Breast epithelium (tissue), 4 donors: Measurements from ENCODE around the gene EPHA8. TPM values are rescaled to one million over a fixed set of nuclear protein-coding genes. Genes with fewer than 3 reads are reported as not detected.
A peak's percentile ranks its signal among the peaks of the same experiment; 100 is the strongest.

Experiments used
- DNase-seq, 2 donors: peaks; one replicate each; pipeline ENCODE4 v3.0.0-alpha.2; 2019; ENCODE audit warnings: low spot score in 2 of 2
- H3K27ac ChIP-seq, 2 donors: fragments of 200-600 bp; sonication (generic) in 1 of 2; one replicate each; pipeline ENCODE4 v1.5.1; 2016 to 2019; ENCODE audit warnings: mild to moderate bottlenecking in 1 of 2
- H3K27me3 ChIP-seq, 2 donors: fragments of 200-600 bp; sonication (generic) in 1 of 2; one replicate each; pipeline versions ENCODE4 v1.5.1 to v1.6.0; 2017 to 2019; ENCODE audit warnings: control low read depth in 1 of 2, mild to moderate bottlenecking in 1 of 2
- H3K36me3 ChIP-seq: fragments of 200-600 bp; one replicate; pipeline ENCODE4 v1.5.1; 2019
- H3K4me1 ChIP-seq, 2 donors: fragments of 200-600 bp; sonication (generic); one replicate each; pipeline ENCODE4 v1.5.1; 2016 to 2019; ENCODE audit warnings: control low read depth in 1 of 2
- H3K4me3 ChIP-seq, 3 donors: fragments of 200-600 bp; sonication (generic); 1 replicate in 2 of 3; 2 replicates in 1 of 3; pipeline ENCODE4 v1.5.1; 2016 to 2019; ENCODE audit warnings: mild to moderate bottlenecking in 3 of 3, moderate library complexity in 2 of 3
- H3K9me3 ChIP-seq, 2 donors: fragments of 200-600 bp; sonication (generic) in 1 of 2; one replicate each; pipeline ENCODE4 v1.5.1; 2016 to 2019; ENCODE audit warnings: control low read depth in 1 of 2
- CTCF ChIP-seq, 3 donors: fragments of 450-650 bp; IDR thresholded peaks; one replicate each; pipeline ENCODE4 v1.5.1; 2016 to 2017; ENCODE audit warnings: antibody characterized with exemption in 3 of 3, mild to moderate bottlenecking in 3 of 3, moderate library complexity in 3 of 3
- POLR2A ChIP-seq: fragments of 450-650 bp; IDR thresholded peaks from one replicate; pipeline ENCODE4 v1.6.1; 2016; ENCODE audit warnings: antibody characterized with exemption, mild to moderate bottlenecking, moderate library complexity
- POLR2AphosphoS5 ChIP-seq, 3 donors: sonication (generic); formaldehyde crosslinking; IDR thresholded peaks; one replicate each; pipeline ENCODE4 v1.6.1; 2017; ENCODE audit warnings: antibody characterized with exemption in 3 of 3
- intact Hi-C: fragments of 100-400 bp; cut with DNase I; formaldehyde crosslinking; loops from one replicate; pipeline ENCODE4 v1.15.1; 2023; ENCODE audit warnings: low total_unique reads
- total RNA-seq, 3 donors: library from RNA; depleted of rRNA; stranded (reverse); fragments of >200 nt; gene quantifications; one replicate each; pipeline ENCODE4 v1.1.0, GENCODE V29; 2016

The EPHA8 gene
- total RNA-seq, 3 donors from 2014 or later: not detected

GRCh38 chr1:22529901-22530621 lies 33.2 kb upstream of the EPHA8 start:
- intact Hi-C loops: no loop called here
- no peaks in the 10 kb centered on the region for H3K27me3 ChIP-seq
- no peak overlapping the region for H3K4me3 ChIP-seq
- H3K36me3 ChIP-seq: peaks cover 2% of the 10 kb centered on the region
- H3K27ac ChIP-seq: peak overlapping the region; percentile 21 to 39
- no peaks in the 10 kb centered on the region for H3K4me1 ChIP-seq
- DNase-seq: peak in 1 of 2 donors; percentile 34
- no peaks in the 10 kb centered on the region for H3K9me3 ChIP-seq
- TF ChIP-seq POLR2AphosphoS5 (IDR thresholded peaks at IDR 0.05) (no peak), CTCF (IDR thresholded peaks at IDR 0.05) (no peak), POLR2A (no peak)

GRCh38 chr1:22530715-22531114 lies 32.6 kb upstream of the EPHA8 start:
- H3K27ac ChIP-seq: no peak overlapping the region
- TF ChIP-seq POLR2AphosphoS5 (IDR thresholded peaks at IDR 0.05): no peak
- TF ChIP-seq POLR2A: no peak
- intact Hi-C loops: no loop called here
- H3K4me1 ChIP-seq: no peaks in the 10 kb centered on the region
- H3K4me3 ChIP-seq: no peak overlapping the region
- H3K27me3 ChIP-seq: no peaks in the 10 kb centered on the region
- DNase-seq: no peak
- no peaks in the 10 kb centered on the region for H3K9me3 ChIP-seq
- no peaks in the 10 kb centered on the region for H3K36me3 ChIP-seq

GRCh38 chr1:22531251-22531650 lies 32.0 kb upstream of the EPHA8 start:
- no peaks in the 10 kb centered on the region for H3K27me3 ChIP-seq
- intact Hi-C loops: no loop called here
- no peaks in the 10 kb centered on the region for H3K4me1 ChIP-seq
- no peaks in the 10 kb centered on the region for H3K9me3 ChIP-seq
- no peak overlapping the region for H3K27ac ChIP-seq
- H3K36me3 ChIP-seq: no peaks in the 10 kb centered on the region
- H3K4me3 ChIP-seq: no peak overlapping the region
- no peak for DNase-seq
- no peak for TF ChIP-seq CTCF (IDR thresholded peaks at IDR 0.05)
- TF ChIP-seq POLR2AphosphoS5 (IDR thresholded peaks at IDR 0.05): no peak
- no peak for TF ChIP-seq POLR2A

- DNase-seq: no peak
- Histone ChIP-seq H3K4me3 (no peak overlapping the region), H3K9me3 (no peaks in the 10 kb centered on the region), H3K27ac (no peak overlapping the region), H3K4me1 (no peaks in the 10 kb centered on the region), H3K27me3 (no peaks in the 10 kb centered on the region), H3K36me3 (no peaks in the 10 kb centered on the region)
- TF ChIP-seq POLR2A (no peak), POLR2AphosphoS5 (IDR thresholded peaks at IDR 0.05) (no peak), CTCF (IDR thresholded peaks at IDR 0.05) (no peak)
- intact Hi-C loops: no loop called here
Measured at GRCh38 chr1:22533244-22533895, 29.9 kb upstream of the EPHA8 start.

- no peak for TF ChIP-seq POLR2A
- TF ChIP-seq POLR2AphosphoS5 (IDR thresholded peaks at IDR 0.05): no peak
- no peak for TF ChIP-seq CTCF (IDR thresholded peaks at IDR 0.05)
- no peak for DNase-seq
- intact Hi-C loops: no loop called here
- H3K4me1 ChIP-seq: no peaks in the 10 kb centered on the region
- H3K27me3 ChIP-seq: no peaks in the 10 kb centered on the region
- no peaks in the 10 kb centered on the region for H3K9me3 ChIP-seq
- H3K36me3 ChIP-seq: no peaks in the 10 kb centered on the region
- H3K4me3 ChIP-seq: no peak overlapping the region
- H3K27ac ChIP-seq: no peak overlapping the region
Measured at GRCh38 chr1:22534951-22535350, 28.3 kb upstream of the EPHA8 start.
